ENCODE data around the gene SMG9. TPM values are rescaled to one million over a fixed set of nuclear protein-coding genes. Genes with fewer than 3 reads are reported as not detected.
A peak's percentile ranks its signal among the peaks of the same experiment; 100 is the strongest.
"Not testable (repeated sequence)": the region's sequence is repeated elsewhere in the genome, so short reads cannot be mapped to it uniquely, and the experiment has no call there.

The SMG9 gene
- total RNA-seq, 2 donors from 2014 or later = 18.3 to 49.1 TPM

DNA sequence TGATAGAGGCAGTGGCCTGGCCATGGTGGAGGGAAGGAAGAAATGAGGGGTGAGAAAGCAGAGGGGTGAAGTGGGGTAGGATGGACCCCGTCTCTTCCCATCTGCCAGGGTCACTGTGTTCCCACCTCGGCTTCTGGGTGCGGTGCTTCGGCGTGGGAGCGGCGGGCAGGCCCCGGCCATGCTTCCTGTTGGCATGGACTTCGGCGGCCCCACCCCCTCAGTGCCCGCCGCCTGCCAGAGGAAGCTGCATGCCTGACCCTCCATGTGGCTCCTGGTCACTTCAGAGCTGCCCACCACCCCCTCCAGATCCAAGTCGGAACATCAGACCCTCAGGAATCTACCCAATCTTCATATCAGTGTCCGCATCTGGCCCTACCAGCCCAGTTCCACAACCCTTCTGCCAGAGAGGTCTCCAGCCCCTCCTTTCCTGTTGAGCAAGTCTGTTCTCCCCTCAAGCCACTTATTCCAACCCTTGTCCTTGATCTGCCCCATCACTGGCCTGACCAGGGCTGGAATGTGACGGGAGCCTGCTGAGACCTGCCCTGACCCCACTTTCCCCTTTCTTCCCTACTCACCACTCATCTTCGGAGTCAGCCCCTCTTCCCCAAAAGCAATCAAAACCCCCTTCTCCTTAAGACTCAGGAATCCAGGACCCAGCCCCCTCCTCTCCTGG lies 24.5 kb upstream of the SMG9 start:
- H3K4me3 ChIP-seq = peak overlapping the region; percentile 6
- peaks cover 9% of the 10 kb centered on the region in 2 donors for H3K4me1 ChIP-seq (ENCODE audit: control insufficient read depth in 1 of 2, low read depth in 2 of 2)
- H3K27ac ChIP-seq = no peak overlapping the region
- DNase-seq (ENCODE audit: low spot score) = no peak
- no peaks in the 10 kb centered on the region for H3K9me3 ChIP-seq
- H3K36me3 ChIP-seq = no peaks in the 10 kb centered on the region
- H3K27me3 ChIP-seq (replicated peaks; ENCODE audit: insufficient read depth) = no peaks in the 10 kb centered on the region
- TF ChIP-seq, protein P1, sequence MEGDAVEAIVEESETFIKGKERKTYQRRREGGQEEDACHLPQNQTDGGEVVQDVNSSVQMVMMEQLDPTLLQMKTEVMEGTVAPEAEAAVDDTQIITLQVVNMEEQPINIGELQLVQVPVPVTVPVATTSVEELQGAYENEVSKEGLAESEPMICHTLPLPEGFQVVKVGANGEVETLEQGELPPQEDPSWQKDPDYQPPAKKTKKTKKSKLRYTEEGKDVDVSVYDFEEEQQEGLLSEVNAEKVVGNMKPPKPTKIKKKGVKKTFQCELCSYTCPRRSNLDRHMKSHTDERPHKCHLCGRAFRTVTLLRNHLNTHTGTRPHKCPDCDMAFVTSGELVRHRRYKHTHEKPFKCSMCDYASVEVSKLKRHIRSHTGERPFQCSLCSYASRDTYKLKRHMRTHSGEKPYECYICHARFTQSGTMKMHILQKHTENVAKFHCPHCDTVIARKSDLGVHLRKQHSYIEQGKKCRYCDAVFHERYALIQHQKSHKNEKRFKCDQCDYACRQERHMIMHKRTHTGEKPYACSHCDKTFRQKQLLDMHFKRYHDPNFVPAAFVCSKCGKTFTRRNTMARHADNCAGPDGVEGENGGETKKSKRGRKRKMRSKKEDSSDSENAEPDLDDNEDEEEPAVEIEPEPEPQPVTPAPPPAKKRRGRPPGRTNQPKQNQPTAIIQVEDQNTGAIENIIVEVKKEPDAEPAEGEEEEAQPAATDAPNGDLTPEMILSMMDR (IDR thresholded peaks at IDR 0.05) = no peak
- ATAC-seq (ENCODE audit: insufficient number of reproducible peaks, low FRiP score, low read depth) = no peak

DNA sequence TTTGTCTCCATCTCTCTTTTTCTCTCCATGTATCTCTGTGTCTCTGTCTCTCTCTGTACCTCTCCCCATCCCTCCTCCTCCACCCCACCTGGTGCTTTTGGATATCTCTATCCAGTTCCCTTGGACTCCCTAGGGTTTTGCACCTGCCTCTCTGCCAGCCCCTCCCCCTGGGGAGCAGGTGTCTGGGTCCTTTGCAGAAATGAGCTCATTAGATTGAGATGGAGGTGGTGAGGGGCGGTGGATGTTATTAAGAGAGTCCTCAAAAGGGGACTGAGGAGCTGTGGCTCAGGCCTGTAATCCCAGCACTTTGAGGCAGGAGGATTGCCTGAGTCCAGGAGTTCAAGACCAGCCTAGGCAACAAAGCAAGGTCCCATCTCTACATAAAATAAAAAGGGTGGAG lies 23.9 kb upstream of the SMG9 start:
- ATAC-seq (ENCODE audit: insufficient number of reproducible peaks, low FRiP score, low read depth) = no peak
- Histone ChIP-seq H3K27me3 (replicated peaks; ENCODE audit: insufficient read depth) (no peaks in the 10 kb centered on the region), H3K9me3 (no peaks in the 10 kb centered on the region), H3K4me1 (ENCODE audit: control insufficient read depth in 1 of 2, low read depth in 2 of 2) (peaks cover 9 to 15% of the 10 kb centered on the region in 2 donors), H3K36me3 (no peaks in the 10 kb centered on the region), H3K27ac (peak overlapping the region in 1 of 2 donors; percentile 21), H3K4me3 (no peak overlapping the region)
- DNase-seq (ENCODE audit: low spot score) = no peak
- TF ChIP-seq, protein P1 (IDR thresholded peaks at IDR 0.05) = no peak

DNA sequence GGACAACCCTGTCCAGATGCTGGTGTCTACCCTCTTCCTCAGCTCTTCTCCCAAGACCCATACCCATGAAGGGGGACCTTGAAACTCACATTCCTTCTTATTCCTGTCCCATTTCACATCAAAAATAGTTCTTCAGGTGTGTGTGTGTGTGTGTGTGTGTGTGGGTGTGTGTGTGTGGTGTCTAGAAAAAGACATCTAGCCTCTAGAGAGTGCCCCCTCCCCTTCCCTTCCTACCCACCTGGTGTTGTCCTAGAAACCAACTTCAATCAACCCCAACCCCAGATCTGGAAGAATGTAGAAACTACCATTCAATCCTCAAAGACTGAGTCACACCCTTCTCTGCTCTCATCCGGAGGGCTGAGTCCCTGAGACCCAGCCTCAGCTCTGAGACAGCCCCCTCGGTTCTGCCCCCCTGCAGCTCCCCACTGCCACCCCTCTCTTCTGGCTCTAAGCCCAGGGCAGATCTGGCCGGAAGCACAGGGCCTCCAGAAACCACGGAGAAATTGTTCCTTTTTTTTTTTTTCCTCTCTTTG lies 22.5 kb upstream of the SMG9 start:
- TF ChIP-seq, protein P1 (IDR thresholded peaks at IDR 0.05) = no peak
- Histone ChIP-seq H3K27me3 (replicated peaks; ENCODE audit: insufficient read depth) (no peaks in the 10 kb centered on the region), H3K4me3 (no peak overlapping the region), H3K36me3 (no peaks in the 10 kb centered on the region), H3K27ac (no peak overlapping the region), H3K4me1 (ENCODE audit: control insufficient read depth in 1 of 2, low read depth in 2 of 2) (peaks cover 9 to 15% of the 10 kb centered on the region in 2 donors), H3K9me3 (no peaks in the 10 kb centered on the region)
- DNase-seq (ENCODE audit: low spot score) (no peak), ATAC-seq (ENCODE audit: insufficient number of reproducible peaks, low FRiP score, low read depth) (no peak)

DNA sequence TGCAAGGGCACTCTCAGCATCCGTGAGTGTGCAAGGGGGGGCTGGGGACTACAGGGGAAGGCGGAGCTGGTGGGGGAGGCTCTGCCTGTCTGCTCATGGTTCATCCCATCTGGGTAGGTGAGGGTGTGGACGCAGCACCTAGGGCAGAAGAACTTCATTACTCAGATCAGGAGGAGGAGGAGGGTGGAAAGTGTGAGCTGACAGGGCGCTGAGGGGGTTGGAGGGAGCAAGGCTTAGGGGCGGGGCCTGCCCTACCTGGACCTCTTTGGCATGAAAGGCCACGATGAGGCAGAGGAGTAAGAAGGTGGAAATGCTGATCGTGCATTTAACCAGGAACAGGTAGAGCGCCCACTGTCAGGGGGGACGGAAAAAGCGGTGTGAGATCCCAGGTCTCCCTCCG lies 21.5 kb upstream of the SMG9 start:
- ATAC-seq (ENCODE audit: insufficient number of reproducible peaks, low FRiP score, low read depth) (no peak), DNase-seq (ENCODE audit: low spot score) (no peak)
- no peaks in the 10 kb centered on the region for H3K36me3 ChIP-seq
- H3K9me3 ChIP-seq = no peaks in the 10 kb centered on the region
- H3K27ac ChIP-seq = no peak overlapping the region
- H3K4me3 ChIP-seq = no peak overlapping the region
- TF ChIP-seq, protein P1 (IDR thresholded peaks at IDR 0.05) = no peak
- peaks cover 9 to 15% of the 10 kb centered on the region in 2 donors for H3K4me1 ChIP-seq (ENCODE audit: control insufficient read depth in 1 of 2, low read depth in 2 of 2)
- H3K27me3 ChIP-seq (replicated peaks; ENCODE audit: insufficient read depth) = no peaks in the 10 kb centered on the region

DNA sequence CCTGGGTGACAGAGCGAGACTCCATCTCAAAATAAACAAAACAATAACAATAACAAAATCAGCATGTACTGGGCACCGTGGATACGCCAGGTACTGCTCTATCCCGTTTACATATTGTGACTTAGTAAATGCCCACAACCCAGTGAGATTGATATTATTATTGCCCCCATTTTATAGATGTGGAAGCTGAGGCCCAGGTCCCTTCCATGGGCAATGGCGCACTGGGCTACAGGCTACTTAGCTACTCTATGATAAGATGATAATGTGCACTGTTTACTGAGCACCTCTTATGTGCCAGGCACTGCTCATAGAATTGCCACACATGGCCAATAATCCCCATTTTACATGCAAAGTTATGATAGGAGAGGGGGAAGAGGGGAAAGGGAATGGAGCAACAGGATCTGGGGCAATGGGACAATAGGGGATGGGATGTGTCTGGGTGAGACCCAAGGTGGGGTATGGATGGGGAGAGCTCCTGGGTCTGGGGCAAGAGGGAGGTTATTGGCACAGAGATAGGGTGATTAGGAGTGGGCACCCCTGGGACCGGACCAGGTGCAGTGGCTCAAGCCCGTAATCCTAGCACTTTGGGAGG lies 20.6 kb upstream of the SMG9 start:
- ATAC-seq (ENCODE audit: insufficient number of reproducible peaks, low FRiP score, low read depth) (no peak), DNase-seq (ENCODE audit: low spot score) (no peak)
- Histone ChIP-seq H3K27me3 (replicated peaks; ENCODE audit: insufficient read depth) (no peaks in the 10 kb centered on the region), H3K36me3 (no peaks in the 10 kb centered on the region), H3K9me3 (no peaks in the 10 kb centered on the region), H3K27ac (no peak overlapping the region), H3K4me3 (no peak overlapping the region), H3K4me1 (ENCODE audit: control insufficient read depth in 1 of 2, low read depth in 2 of 2) (peaks cover 9 to 15% of the 10 kb centered on the region in 2 donors)
- TF ChIP-seq, protein P1 (IDR thresholded peaks at IDR 0.05) = no peak

DNA sequence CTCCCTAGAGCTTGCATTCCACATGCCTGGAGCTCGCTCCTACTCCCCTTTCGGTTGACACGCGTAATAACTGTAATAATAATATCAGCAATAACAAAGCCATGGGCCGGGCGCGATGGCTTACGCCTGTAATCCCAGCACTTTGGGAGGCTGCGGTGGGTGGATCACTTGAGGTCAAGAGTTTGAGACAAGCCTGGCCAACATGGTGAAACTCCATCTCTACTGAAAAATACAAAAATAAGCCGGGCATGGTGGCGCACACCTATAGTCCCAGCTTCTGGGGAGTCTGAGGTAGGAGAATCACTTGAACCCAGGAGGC lies 20.1 kb upstream of the SMG9 start:
- not testable (repeated sequence) for H3K27ac ChIP-seq; ATAC-seq (ENCODE audit: insufficient number of reproducible peaks, low FRiP score, low read depth)
- H3K4me3 ChIP-seq = peak overlapping the region; percentile 55

More for the DNA sequence above, 20.1 kb upstream of the SMG9 start:
- H3K9me3 ChIP-seq; H3K36me3 ChIP-seq; DNase-seq (ENCODE audit: low spot score); H3K27me3 ChIP-seq (replicated peaks; ENCODE audit: insufficient read depth): not testable (repeated sequence)
- peaks cover 9 to 15% of the 10 kb centered on the region in 2 donors for H3K4me1 ChIP-seq (ENCODE audit: control insufficient read depth in 1 of 2, low read depth in 2 of 2)
